ENCODE measurements around the gene PSMC3.

The PSMC3 gene

DNA sequence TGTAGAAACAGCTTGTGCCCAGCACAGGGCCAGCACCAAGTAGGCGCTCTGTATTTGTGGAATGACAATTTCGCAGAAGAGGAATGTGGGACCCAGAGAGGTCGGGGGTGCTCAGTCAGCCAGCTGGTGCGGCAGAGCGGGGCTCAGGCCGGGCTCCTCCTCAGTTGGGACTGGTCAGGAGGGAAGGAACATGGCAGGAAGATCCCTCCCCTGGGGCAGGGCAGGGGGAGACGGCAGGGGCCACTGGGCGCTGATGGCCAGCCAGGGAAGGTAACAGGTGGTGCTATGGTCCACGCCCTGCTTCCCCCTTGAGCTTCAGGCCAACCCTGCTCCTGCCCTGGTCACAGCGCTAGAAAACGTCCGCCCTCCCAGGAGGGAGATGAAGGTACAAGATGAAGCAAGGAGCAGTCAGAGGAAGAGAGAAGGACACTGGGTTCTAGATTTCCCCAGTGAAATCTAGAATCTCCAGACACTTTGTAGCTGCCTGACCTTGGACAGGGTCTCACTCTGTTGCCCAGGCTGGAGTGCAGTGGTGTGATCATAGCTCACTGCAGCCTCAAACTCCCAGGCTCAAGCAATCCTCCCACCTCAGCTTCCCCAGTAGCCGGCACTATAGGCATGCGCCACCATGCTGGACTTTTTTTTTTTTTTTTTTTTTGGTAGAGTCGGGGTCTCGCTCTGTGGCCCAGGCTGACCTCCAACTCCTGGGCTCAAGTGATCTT is 34.4 kb downstream of the PSMC3 start:
- no peak for DNase-seq (ENCODE audit: low read depth, low spot score)
- H3K4me3 ChIP-seq (ENCODE audit: low read depth, low read length) = no peak overlapping the region
- TF ChIP-seq, protein P1, sequence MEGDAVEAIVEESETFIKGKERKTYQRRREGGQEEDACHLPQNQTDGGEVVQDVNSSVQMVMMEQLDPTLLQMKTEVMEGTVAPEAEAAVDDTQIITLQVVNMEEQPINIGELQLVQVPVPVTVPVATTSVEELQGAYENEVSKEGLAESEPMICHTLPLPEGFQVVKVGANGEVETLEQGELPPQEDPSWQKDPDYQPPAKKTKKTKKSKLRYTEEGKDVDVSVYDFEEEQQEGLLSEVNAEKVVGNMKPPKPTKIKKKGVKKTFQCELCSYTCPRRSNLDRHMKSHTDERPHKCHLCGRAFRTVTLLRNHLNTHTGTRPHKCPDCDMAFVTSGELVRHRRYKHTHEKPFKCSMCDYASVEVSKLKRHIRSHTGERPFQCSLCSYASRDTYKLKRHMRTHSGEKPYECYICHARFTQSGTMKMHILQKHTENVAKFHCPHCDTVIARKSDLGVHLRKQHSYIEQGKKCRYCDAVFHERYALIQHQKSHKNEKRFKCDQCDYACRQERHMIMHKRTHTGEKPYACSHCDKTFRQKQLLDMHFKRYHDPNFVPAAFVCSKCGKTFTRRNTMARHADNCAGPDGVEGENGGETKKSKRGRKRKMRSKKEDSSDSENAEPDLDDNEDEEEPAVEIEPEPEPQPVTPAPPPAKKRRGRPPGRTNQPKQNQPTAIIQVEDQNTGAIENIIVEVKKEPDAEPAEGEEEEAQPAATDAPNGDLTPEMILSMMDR (IDR thresholded peaks at IDR 0.05; ENCODE audit: low read depth, low read length) = no peak
- in situ Hi-C loops (cut with HindIII; ENCODE audit: low sequenced_read_pairs) = no loop called here

DNA sequence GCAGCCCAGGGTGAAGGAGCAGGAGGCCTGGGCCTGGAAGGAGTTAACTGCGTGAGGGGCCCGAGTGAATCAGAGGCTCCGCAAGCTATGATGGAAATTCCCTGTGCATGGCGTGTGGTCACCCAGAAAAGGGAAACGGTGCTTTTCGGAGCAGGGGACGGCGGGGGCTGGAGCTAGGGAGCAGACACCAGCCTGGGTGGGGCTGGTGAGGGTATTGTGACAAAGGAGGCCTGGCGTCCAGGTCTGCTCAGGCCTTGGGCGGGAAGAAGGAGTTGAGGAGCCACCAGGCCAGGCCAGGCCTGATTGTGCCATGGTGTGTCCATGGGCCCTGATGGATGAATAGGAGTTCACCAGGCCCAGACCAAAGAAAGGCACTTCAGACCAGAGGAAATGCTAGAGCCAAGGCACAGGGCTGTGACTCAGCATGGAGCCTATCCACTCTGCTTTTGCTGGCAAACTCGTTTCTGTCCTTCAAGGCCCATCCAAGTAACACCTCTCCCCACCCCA is 35.1 kb downstream of the PSMC3 start:
- no peak for DNase-seq (ENCODE audit: low read depth, low spot score)
- in situ Hi-C loops (cut with HindIII; ENCODE audit: low sequenced_read_pairs) = no loop called here
- TF ChIP-seq, protein P1 (IDR thresholded peaks at IDR 0.05; ENCODE audit: low read depth, low read length) = no peak
- no peak overlapping the region for H3K4me3 ChIP-seq (ENCODE audit: low read depth, low read length)

DNA sequence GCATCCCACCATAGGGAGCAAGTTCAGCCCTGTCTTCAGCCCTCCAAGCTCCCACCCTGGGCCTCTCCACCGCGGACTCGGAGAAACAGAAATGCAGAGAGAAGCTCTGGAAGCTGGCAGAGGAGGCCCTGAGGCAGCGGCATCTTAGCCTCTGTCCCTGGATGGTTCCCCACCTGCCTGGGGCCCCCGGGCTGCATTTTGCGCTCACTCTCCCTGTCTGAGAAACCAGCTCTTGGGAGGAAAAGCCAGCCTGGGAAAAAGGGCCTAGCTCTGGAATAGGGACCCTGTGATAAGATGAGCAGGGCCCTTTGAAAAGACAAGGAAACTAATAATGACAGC is 35.8 kb downstream of the PSMC3 start:
- in situ Hi-C loops (cut with HindIII; ENCODE audit: low sequenced_read_pairs) = no loop called here
- no peak for DNase-seq (ENCODE audit: low read depth, low spot score)
- TF ChIP-seq, protein P1 (IDR thresholded peaks at IDR 0.05; ENCODE audit: low read depth, low read length) = no peak
- H3K4me3 ChIP-seq (ENCODE audit: low read depth, low read length) = no peak overlapping the region

DNA sequence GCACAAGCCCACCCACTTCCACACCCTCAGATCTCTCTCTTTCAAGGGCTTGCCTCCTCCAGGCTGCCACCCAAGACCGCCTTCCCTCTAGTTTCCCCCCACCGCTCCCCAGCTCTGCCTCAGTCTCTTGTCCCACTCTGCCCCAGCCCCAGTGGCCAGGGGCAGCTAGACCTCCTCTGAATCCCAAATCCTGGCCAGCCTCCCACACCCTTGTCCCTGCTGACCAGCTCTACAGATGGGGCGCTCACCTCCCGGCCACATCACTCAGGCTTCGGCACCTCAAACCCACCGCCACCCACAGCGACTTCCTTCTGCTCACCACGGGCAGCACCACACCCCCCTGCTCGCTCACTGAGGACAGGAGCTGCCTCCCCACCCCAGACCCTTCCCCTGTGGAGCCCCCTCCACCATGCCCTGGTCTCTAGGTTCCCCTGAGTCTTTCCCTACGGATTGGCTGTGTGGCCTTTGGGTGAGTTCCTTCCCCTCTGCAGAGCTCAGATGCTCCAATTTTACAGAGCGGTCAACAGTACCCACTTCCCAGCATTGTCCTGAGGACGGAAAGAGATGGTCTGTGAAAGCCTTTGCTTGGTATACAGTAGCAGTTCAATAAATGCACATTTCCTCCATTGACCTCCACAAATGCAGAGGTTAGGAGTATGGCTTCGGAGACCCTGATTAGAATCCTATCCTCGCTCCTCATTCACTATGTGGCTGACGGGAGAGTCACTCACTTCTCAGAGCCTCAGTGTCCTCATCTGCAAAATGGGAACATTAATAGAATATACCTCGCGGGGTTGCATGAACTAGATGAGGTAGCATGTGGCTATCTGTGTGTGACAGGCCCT is 36.4 kb downstream of the PSMC3 start:
- TF ChIP-seq, protein P1 (IDR thresholded peaks at IDR 0.05; ENCODE audit: low read depth, low read length) = no peak
- no peak overlapping the region for H3K4me3 ChIP-seq (ENCODE audit: low read depth, low read length)
- no peak for DNase-seq (ENCODE audit: low read depth, low spot score)
- in situ Hi-C loops (cut with HindIII; ENCODE audit: low sequenced_read_pairs) = no loop called here

DNA sequence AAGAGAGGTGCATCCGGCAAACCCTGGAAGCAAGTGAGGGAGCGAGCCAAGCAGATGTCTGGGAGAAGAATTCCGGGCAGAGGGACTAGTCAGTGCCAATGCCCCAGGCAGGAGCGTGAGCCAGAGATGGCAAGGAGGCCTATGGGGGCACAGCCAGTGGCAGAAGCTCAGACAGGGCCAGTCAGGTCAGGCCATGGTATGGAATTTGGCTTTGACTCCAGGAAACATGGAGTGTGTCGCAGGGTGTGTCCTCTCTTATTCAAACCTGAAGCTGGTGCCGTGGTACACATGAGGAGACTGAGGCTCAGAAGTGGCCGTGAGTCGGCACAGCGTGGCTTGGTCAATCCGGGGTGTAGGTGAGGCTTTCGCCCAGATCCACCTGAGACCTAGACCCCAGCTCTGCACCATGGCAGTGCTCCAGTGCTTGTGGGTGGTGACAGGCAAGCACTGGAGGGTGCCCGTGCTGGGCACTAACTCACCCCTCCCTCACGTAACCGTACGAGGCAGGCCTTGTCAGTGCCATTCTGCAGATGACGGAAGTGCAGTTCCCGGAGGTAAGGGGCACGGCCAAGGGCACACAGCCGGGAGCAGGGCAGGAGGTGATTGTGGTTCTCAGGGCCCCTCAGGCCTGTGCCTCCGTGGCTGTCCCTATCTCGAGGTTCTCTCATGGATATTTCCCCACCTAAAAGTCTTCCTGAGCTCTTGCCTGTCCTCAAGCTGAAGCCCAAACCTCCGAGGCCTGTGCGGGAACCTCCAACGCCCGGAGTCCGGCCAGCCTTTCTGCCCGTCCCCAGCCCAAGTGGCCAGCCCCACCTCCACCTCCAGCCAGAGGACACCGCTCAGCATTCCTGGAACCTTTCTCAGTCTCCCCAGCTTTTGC is 37.3 kb downstream of the PSMC3 start:
- in situ Hi-C loops (cut with HindIII; ENCODE audit: low sequenced_read_pairs) = no loop called here
- TF ChIP-seq, protein P1 (IDR thresholded peaks at IDR 0.05; ENCODE audit: low read depth, low read length) = no peak
- DNase-seq (ENCODE audit: low read depth, low spot score) = no peak
- H3K4me3 ChIP-seq (ENCODE audit: low read depth, low read length) = no peak overlapping the region

All from astrocyte of the spinal cord (primary cell).